NCI-H526 (cell line): ENCODE measurements around the gene ATXN7L1.
"Not testable (repeated sequence)": the region's sequence is repeated elsewhere in the genome, so short reads cannot be mapped to it uniquely, and the experiment has no call there.

Experiments used
- DNase-seq, 2 experiments: peaks; one replicate each; lab custom pipeline; 2025; lab: John Stamatoyannopoulos, UW

ATXN7L1 gene

DNA sequence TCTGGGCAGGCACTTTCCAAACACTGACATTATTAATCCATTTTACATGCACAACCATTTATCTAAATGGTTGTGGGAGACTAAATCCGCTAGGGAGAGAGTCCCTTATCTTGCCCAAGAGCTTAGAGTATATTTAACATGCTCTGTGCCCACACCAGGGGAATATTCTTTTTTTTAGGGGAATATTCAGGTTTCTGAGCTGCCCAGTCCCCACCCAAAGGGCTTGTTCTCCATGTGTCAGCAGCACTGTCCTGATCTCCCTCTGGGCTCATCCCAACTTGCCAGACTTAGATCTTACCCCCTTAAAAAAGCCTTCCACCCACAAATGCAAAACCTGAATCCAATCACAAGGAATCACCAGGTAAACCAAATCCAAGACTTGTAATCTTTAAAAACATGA lies 132.1 kb downstream of the ATXN7L1 start:
- DNase-seq = no peak

- no peak for DNase-seq
These were observed 132.9 kb downstream of the ATXN7L1 start for GRCh38 chr7:105743351-105744090.

DNA sequence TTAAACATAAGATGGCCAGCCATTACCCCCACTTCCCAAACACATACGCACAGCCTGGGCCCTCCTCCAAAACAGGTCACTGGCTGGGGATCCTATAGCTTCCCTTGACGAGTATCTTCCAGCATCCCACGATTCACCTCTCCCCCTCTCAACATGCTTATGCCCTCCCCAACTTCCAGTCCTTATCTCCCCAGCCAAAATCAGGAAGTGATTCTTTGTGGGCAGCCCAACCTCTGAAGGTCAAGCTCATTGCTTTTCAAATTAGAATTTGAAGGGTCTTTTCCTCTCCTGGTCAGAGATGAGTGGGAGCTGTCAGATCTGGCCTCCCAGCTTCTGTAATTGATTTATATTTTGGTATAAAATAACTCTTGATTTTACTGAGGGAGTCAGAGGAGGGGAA lies 133.6 kb downstream of the ATXN7L1 start:
- DNase-seq = no peak

DNA sequence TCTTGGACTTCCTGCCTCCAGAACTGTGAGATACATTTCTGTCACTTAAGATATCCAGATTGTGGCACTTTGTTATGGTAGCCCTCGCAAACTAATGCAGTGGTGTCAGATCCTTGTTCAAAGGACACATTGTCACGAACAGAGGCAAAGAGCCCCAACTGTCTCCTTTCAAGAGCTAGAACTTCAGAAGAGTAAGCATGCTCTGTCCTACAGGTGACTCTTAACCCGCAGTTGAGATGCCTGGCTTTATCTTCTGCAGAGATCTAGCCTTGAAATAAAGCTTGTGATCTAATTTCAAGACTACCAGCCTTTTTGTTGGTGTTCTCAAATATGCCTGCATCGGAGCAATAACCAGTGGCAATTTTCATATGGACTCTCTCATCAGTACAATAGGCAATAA lies 134.4 kb downstream of the ATXN7L1 start:
- DNase-seq = no peak

DNA sequence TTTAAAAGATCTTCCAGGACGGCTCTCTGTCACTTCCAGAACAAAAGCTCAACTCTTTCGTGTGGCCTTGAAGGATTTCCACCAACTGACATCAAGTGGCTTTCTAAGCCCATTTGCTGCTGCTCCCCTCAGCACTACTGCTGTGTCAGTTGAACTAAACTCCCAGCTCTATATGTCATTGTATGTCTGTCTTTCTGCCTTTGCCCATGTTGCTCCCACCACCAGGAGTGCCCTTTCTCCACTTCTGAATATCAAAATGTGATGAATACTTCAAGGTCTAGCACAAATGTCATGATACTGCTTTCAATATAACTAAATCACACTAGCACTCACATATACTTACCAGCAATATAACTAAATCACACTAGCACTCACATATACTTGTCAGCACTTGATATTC lies 138.3 kb downstream of the ATXN7L1 start:
- no peak for DNase-seq

GRCh38 chr7:105734233-105734632 lies 142.2 kb downstream of the ATXN7L1 start:
- no peak for DNase-seq

DNA sequence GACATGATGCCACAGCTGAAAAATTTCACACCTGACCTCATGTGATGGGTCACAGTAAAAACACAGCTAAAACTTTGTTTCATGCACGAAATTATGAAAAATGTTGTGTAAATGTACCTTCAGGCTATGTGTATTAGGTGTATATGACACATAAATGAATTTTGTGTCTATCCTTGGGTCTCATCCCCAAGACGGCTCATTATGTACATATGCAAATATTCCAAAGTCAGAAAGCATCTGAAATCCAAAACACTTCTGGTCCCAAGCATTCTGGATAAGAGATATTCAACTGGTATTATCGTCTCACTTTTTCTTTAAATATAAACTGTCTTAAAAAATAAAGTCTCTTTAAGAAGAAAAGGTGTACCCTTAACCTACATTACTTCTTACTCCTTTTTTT lies 145.4 kb downstream of the ATXN7L1 start:
- peak in 1 of 2 experiments; percentile 15 for DNase-seq

- DNase-seq = no peak
These were observed 148.4 kb downstream of the ATXN7L1 start for GRCh38 chr7:105728028-105728427.

- no peak for DNase-seq
These were observed 151.7 kb downstream of the ATXN7L1 start for GRCh38 chr7:105724688-105725087.

DNA sequence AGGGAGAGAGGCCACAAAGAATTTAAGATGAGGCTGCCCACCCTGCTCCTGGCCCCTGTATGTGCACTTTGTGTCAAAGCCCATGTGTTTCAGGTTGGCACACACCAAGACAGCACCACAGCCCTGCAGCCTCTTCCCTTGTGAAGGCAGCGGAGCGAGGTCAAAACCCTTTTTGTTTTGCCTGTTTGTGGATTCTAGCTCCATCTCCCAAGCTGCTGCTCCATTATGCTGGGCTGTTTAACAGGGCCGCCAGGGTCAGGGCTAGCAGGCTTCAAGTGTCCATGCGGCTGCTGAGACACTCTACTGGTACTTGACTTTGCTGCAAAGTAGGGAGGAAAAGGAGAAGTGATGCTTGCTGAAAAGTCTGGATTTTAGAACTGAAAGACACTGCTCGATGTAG lies 152.8 kb downstream of the ATXN7L1 start:
- DNase-seq = no peak

DNA sequence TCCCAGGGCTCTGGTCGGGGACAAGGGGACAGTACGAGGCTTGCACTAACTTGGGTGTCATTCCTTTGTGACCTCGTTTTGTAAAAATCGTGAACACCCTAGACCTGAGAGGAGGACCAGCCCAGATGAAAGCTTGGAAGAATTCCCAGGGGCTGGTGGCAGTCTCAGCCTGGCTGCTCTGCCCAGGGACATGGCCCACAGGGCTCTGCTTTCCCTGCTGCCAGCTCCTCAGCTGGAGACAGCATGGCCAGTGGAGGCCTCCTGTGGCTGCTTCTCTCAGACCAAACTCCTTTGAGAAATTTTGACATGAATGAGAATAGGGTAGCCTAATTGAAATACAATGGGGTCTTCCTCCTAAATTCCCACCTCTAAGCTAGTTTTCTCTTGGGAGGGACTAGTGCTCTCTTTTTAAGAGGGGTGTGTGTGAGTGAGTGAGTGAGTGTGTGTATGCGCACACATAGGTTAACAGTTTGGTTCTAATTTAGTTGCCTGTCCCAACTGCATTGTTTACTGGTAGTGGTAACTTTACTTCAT lies 154.8 kb downstream of the ATXN7L1 start:
- DNase-seq = no peak

DNA sequence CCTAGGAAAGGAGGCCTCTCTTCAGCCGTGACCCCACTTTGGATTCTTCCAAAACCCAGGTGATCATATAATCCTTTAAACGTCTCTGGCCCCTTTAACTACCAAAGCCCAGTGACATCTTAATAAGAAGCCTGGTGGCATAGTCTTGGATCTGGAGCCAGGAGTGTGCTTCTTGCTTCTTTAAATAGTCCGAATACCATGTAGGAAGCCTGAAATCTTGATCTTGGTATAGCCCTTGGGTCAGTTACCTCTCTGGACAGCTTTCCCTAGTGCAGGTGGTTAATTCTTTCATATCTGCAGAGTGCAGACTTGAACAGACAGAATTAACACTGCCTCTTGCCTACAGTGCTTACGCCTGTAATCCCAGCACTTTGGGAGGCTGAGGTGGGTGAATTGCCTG lies 156.5 kb downstream of the ATXN7L1 start:
- DNase-seq = no peak

DNA sequence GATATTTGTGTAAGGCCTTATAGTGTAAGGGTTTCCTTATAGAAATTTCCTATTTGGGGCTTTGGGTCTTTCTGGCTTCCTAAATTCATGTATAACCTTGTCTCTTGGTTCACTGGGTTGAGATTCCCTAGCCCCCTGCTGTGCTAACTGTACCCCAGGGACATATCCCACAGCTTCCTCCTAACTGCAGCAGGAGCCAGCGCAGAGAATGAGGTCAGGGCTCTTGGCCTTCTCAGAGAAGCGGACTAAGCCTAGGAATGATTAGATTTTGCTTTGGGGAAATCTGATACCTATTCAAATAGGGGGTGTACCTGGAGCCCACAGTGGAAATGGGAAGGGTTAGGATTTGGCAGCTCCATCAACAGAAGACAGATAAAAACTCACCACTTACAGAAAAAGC lies 157.0 kb downstream of the ATXN7L1 start:
- no peak for DNase-seq

DNA sequence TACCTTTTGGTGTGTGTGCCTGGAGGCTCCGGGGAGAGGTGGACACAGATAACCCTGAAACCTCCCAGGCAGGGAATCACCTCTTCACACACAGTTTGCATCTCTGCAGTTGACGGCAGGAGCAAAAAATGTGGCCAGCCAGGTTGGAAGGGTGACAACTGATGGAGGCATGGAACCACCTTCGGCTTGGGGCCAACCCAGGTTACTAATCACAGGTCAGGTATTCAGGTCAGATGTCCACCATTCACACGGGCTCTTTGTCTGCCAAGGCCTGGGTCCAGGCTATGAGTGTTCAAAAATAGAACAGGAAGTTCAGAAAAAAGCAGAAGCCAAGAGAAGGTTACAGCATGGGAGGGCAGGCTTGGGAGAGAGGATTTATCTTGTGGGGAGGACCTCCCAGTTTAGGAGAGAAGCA lies 157.9 kb downstream of the ATXN7L1 start:
- no peak for DNase-seq

DNA sequence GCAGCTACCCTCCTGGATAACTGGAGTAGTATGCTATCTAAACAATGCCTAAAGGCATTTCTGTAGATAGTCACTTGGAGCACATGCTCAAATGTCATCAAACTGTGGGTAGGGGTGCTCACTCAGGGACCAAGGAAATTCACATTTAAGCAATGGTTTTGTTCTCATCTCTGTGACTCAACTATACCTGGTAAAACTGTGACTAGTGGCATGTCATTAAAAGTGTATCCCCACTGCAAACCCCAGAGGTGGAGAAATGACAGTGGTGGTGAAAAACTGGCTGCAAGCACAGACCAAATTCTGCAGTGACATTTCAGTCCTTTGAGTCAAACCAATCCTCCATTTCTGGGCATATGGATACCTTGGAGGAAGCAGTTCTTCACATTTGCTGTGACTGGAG lies 160.9 kb downstream of the ATXN7L1 start:
- DNase-seq = no peak

DNA sequence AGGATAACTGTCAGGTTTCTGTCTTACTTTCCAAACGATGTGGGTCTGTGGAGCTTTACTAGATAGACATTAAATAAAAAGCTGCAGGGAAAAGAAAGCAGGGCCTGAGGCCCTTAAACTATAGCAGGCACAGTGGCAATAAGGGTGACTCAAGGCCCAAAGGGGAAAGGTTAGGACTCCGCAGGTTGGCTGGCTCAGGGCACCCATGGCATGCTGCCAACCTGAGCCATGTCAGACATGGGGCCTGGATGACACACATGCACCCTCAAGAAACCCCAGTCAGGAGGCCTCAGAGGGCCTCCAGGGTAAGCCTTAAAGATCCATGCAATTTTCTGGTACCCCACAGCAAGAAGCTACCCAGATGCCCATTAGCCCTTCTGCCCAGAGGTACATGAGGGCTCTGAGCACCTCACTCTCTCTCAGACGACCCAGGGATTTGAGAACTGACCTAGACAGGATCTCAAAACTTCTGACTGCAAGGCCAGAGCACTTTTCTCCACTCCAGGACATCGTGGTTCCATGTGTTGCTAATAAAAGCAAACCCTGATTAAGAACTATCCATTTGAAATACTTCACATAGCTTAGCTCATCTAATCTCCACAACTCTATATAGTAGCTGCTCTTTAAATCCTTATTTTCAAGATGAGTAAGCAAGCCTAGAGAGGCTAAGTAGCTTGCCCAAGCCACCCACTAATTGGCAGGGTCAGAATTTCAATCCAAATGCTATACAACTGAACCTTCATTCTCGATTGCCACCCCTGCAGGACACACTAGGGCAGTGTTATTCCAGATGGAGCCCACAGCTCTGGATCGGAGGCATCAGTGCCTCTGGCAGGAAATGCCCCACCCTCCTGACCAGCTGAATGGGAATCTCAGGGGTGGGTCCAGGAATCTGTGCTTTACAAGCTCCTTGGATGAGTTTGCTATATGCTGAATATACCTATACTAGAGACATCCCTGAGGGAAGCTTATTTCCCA lies 162.6 kb downstream of the ATXN7L1 start:
- DNase-seq = no peak

DNA sequence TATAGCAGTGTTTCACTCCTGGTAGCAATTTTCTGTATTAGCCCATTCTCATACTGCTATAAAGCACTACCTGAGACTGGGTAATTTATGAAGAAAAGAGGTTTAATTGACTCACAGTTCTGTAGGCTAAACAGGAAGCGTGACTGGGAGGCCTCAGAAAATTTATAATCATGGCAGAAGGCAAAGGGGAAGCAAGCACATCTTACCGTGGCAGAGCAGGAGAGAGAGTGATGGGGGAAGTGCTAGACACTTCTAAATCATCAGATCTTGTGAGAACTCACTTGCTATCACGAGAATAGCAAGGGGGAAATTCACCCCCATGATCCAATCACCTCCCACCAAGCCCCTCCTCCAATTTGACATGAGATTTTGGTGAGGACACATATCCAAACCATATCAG lies 163.5 kb downstream of the ATXN7L1 start:
- DNase-seq = no peak

DNA sequence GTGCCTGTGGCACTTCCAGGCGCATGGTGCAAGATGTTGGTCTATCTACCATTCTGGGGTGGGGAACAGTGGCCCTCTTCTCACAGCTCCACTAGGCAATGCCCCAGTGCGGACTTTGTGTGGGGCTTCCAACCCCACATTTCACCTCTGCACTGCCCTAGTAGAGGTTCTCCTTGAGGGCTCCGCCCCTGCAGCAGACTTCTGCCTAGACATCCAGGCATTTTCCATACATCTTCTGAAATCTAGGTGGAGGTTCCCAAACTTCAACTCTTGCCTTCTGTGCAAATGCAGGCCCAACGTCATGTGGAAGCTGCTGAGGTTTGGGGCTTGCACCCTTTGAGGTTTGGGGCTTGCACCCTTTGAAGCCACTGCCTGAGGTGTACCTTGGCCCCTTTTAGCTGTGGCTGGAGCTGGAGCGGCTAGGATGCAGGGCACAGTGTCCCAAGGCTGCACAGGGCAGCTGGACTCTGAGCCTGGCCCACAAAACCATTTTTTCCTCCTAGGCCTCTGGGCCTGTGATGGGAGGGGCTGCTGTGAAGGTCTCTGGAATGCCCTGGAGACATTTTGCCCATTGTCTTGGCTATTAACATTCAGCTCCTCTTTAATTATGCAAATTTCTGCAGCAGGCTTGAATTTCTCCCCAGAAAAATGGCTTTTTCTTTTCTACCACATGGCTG lies 164.5 kb downstream of the ATXN7L1 start:
- DNase-seq = no peak

DNA sequence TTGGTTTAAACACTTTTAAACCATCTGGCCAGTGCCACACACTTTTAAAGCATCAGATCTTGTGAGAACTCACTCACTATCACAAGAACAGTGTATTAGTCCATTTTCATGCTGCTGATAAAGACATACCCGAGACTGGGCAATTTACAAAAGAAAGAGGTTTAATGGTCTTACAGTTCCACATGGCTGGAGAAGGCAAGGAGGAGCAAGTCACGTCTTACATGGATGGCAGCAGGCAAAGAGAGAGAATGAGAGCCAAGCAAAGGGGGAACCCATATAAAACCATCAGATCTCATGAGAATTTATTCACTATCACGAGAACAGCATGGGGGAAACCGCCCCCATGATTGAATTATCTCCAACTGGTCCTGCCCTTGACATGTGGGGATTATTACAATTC lies 165.7 kb downstream of the ATXN7L1 start:
- DNase-seq = not testable (repeated sequence)

GRCh38 chr7:105708763-105709080 lies 167.7 kb downstream of the ATXN7L1 start:
- no peak for DNase-seq

GRCh38 chr7:105707967-105708762 lies 168.2 kb downstream of the ATXN7L1 start:
- no peak for DNase-seq

DNA sequence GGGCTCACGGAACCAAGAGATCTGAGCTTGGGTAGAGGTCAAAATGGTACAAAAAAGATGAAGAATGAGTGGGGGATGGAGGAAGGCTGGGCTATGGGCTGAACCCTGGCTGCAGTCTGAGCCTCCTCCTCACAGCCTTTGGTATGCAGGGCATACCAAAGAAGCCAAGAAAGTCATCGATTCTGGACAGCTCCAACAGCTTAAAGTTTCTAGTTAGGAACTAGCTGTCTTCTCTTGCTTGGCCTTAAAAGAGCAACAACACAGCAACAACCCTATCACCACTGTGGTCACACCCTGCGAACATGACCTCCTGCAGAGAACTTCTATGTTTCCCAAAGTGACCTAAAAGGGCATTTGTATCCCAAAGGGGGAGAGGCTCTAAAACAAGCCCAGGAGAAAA lies 169.0 kb downstream of the ATXN7L1 start:
- no peak for DNase-seq
